ACHN (cell line): Measurements from ENCODE around the gene SGPL1.
A peak's percentile ranks its signal among the peaks of the same experiment; 100 is the strongest.

Experiments
- DNase-seq: peaks from one replicate; pipeline ENCODE4 v3.0.0-alpha.2; 2015
- in situ Hi-C: cut with HindIII; loops from 2 replicates; pipeline ENCODE4 v1.10.0; 2017; ENCODE audit warnings: low sequenced_read_pairs, low pct_ligation_motif_present, low pct_unique_long_range_greater_than_20kb

SGPL1 gene

GRCh38 chr10:70833601-70834000 is 17.9 kb downstream of the SGPL1 start:
- no peak for DNase-seq
- in situ Hi-C loops, result no loop called here

DNA sequence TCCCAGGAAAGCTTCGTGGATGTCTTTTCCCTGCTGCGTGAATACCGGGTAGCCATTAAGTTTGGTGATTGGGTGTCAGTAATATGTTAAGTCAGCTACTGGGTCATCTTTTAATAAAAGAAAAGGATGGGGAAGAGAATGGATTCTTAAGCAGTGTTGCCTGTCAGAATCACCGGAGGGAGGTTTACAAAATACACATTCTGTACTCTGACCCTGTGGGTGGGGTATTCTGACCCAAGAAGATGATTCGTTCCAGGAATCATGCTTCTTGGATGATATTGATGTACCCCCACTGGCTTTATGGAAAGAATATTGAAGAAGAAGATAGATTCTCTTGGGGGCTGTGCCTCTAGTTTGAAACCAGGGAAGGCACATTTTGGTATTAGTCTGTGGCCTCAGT is 18.3 kb downstream of the SGPL1 start:
- in situ Hi-C loops, result no loop called here
- no peak for DNase-seq

DNA sequence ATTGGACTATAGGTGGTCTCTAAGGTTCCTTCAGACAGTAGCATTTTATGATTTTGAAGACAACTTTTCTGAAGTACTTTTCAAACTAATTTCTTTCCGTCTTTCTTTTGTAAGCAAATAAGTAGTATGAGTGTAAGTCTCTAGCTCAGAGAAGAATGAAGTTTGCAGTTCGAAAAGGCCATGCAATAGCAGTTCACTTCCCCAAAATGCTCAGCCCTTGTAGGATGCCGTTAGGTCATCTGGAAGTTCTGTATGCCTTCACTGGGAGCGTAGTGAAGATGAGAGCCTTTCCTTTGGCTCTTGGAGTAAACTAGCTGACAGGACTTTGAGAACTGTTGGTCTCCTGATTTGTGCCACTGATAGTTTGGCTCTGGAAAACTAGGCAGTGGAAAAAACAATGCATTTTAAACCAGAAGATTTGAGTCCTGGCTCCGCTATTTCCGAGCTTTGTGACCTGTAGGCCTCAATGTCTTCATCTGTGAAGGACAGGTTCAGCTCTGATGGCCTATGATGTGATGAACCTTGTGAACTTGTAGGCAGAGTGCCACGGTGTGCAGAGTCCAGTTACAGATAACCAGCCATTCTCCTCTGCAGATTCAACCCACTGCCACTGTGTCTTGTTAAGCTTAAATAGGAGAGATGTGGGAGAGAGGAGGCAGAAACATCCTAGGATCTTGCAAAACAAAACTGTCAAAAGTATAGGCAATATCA is 18.8 kb downstream of the SGPL1 start:
- in situ Hi-C loops, result no loop called here
- DNase-seq, result no peak

- in situ Hi-C loops, result no loop called here
These were observed 20.6 kb downstream of the SGPL1 start for GRCh38 chr10:70836319-70836718.

GRCh38 chr10:70837660-70838059 is 21.9 kb downstream of the SGPL1 start:
- in situ Hi-C loops, result no loop called here

More at GRCh38 chr10:70836319-70836718, 20.6 kb downstream of the SGPL1 start:
- DNase-seq, result no peak

GRCh38 chr10:70838270-70838805 is 22.6 kb downstream of the SGPL1 start:
- in situ Hi-C loops, result no loop called here
- DNase-seq, result no peak

More at GRCh38 chr10:70837660-70838059, 21.9 kb downstream of the SGPL1 start:
- DNase-seq, result no peak

- in situ Hi-C loops, result no loop called here
- no peak for DNase-seq
These were observed 25.1 kb downstream of the SGPL1 start for GRCh38 chr10:70840836-70841235.

DNA sequence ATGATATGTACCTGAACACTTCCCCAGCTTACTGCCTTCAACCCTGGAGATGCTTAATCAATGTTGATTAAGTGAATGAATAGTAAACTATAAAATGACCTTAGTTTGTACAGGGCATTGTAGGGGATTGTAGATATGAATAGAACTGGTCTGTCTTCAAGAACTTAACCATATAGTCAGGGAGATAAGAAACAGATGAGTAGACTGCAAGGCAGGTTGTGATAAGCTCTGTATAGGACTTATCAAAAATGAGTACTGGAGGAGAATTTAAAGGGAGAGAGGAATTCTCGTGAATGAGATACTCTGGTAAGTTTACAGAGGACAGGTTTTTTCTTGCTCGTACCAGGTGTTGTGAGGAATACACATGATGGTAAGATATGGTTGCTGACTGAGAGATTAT is 27.6 kb downstream of the SGPL1 start:
- in situ Hi-C loops, result no loop called here

GRCh38 chr10:70843776-70844489 is 28.2 kb downstream of the SGPL1 start:
- in situ Hi-C loops, result no loop called here
- no peak for DNase-seq

More for the DNA sequence above, 27.6 kb downstream of the SGPL1 start:
- no peak for DNase-seq

DNA sequence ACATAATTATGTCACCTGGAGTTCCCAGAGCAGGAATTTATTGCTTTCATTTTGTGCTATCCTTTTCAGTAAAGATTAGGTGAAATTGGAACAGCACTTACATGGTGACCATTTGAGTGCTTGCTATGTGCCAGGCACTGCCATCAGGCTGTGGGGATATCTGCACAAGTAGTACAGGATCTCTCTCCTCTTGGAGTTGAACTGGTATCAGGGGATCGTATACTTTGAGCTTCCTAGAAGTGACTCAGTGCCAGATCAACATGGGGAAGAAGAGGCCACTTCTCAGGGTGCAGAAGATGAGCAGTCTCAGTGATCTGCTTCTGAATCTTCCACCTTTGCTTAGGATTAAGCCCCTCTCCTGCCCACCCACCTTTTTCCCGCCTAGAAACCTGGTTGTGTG is 29.5 kb downstream of the SGPL1 start:
- in situ Hi-C loops, result no loop called here
- no peak for DNase-seq

DNA sequence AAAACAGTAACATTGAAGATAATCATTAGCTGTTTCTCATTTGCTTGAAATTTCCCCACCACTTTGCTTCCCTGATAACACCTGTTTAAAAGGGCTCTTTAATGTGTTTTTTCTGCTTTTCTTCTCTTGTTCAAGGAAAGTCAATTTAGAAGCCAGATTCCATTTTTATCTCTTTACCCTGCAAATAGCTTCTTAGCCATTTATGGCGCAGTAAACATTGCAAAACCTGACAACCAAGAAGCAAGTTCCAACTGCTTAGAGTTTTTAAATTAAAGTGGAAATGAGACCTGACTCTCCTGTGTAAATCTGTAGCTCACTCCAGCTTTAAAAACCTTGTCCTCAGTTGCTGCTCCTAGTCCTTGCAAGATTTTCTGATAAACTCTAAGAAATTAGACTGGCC is 30.1 kb downstream of the SGPL1 start:
- no peak for DNase-seq
- in situ Hi-C loops, result no loop called here

- no peak for DNase-seq
- in situ Hi-C loops, result no loop called here
These were observed 31.0 kb downstream of the SGPL1 start for GRCh38 chr10:70846795-70847194.

GRCh38 chr10:70847659-70848360 is 32.1 kb downstream of the SGPL1 start:
- no peak for DNase-seq
- in situ Hi-C loops, result no loop called here

DNA sequence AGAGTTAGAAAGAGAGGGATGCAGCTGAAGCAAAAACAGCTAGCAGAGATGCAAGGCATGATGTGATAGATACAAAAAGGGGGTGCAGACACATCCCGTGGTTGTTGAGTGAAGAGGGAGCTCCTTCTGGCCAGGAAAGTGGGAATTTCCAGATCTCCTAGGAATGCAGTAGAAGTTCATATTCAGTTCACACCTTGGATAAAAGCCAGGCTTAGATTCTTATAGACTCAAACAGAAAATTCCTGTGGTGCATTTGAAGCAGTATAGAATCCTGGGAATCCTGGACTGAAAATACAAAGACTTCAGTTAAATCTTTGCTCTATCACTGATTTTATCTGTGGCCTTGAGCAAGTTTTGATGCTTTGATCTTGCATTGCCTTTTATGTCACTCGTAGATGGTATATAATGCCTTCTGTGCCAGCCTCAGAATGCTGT is 33.9 kb downstream of the SGPL1 start:
- peak; percentile 76 for DNase-seq
- in situ Hi-C loops, result no loop called here

DNA sequence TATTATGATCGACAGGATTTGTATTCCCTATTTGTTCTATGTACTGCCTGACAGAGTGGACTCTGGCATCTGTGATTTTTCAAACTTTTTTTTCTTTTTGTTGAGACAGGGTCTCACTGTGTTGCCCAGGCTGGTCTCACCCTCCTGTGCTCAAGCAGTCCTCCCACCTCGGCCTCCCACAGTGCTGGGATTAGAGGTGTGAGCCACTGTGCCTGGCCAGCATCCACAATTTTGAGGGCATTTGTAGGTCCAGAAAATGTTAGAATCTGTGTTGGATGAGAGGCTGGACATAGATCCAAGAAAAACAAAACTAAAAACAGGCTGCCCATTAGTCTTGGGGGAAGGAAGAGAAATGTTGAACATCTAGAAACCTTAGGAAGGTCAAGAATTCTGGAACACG is 34.3 kb downstream of the SGPL1 start:
- in situ Hi-C loops, result no loop called here
- no peak for DNase-seq

- in situ Hi-C loops, result no loop called here
- no peak for DNase-seq
These were observed 36.1 kb downstream of the SGPL1 start for GRCh38 chr10:70851597-70852475.

DNA sequence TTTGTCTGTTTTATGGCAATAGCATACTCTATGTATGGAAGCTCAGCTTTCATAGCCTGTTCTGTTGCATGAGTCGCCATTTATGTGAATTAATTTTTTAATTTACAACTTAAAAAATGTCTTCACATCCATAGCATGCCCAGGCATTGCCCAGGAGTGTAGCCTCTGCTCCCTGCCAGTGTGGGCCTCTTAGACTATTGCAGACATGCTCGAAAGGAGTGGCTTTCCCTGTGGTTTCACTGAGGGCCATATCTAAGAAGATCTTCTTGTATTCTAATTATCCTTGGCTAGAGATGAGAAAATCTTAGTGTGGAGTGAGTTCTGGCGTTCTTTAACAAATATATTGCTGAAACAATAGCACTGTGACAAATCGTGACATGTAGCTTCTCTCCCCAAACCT is 37.3 kb downstream of the SGPL1 start:
- DNase-seq, result no peak
- in situ Hi-C loops, result no loop called here

- in situ Hi-C loops, result no loop called here
- DNase-seq, result no peak
These were observed 37.7 kb downstream of the SGPL1 start for GRCh38 chr10:70853457-70853856.
